ENCODE measurements around the gene S100G.
"Not testable (repeated sequence)": the region's sequence is repeated elsewhere in the genome, so short reads cannot be mapped to it uniquely, and the experiment has no call there.

S100G gene

GRCh38 chrX:16618422-16618821, 31.5 kb upstream of the S100G start:
- Histone ChIP-seq H3K4me1 (ENCODE audit: control insufficient read depth in 5 of 5, insufficient read depth in 5 of 5, low read length in 5 of 5) (no peaks in the 10 kb centered on the region), H3K36me3 (ENCODE audit: control insufficient read depth in 5 of 5, insufficient read depth in 5 of 5, low read length in 5 of 5) (peaks cover 3 to 29% (median 11%) of the 10 kb centered on the region in 5 donors), H3K27ac (ENCODE audit: low read depth, low read length) (no peak overlapping the region), H3K9me3 (ENCODE audit: control insufficient read depth in 5 of 5, low read length in 5 of 5) (peaks cover 0 to 5% (median 0%) of the 10 kb centered on the region in 5 donors), H3K4me3 (ENCODE audit: low read depth in 1 of 5, low read length in 5 of 5) (no peak overlapping the region), H3K9ac (ENCODE audit: low read length in 5 of 5) (no peak overlapping the region), H3K27me3 (ENCODE audit: control insufficient read depth in 5 of 5, insufficient read depth in 4 of 5, low read length in 5 of 5) (peaks cover 0 to 2% (median 0%) of the 10 kb centered on the region in 5 donors)

- H3K27ac ChIP-seq (ENCODE audit: low read depth, low read length), result no peak overlapping the region
- H3K36me3 ChIP-seq (ENCODE audit: control insufficient read depth in 5 of 5, insufficient read depth in 5 of 5, low read length in 5 of 5), result peaks cover 3 to 29% (median 10%) of the 10 kb centered on the region in 5 donors
- peaks cover 0 to 5% (median 0%) of the 10 kb centered on the region in 5 donors for H3K9me3 ChIP-seq (ENCODE audit: control insufficient read depth in 5 of 5, low read length in 5 of 5)
- H3K4me1 ChIP-seq (ENCODE audit: control insufficient read depth in 5 of 5, insufficient read depth in 5 of 5, low read length in 5 of 5), result no peaks in the 10 kb centered on the region
- H3K27me3 ChIP-seq (ENCODE audit: control insufficient read depth in 5 of 5, insufficient read depth in 4 of 5, low read length in 5 of 5), result peaks cover 0 to 2% (median 0%) of the 10 kb centered on the region in 5 donors
- no peak overlapping the region for H3K4me3 ChIP-seq (ENCODE audit: low read depth in 1 of 5, low read length in 5 of 5)
- no peak overlapping the region for H3K9ac ChIP-seq (ENCODE audit: low read length in 5 of 5)
These were observed 30.9 kb upstream of the S100G start for GRCh38 chrX:16619024-16619423.

- not testable (repeated sequence) for H3K27ac ChIP-seq (ENCODE audit: low read depth, low read length); H3K9ac ChIP-seq (ENCODE audit: low read length in 5 of 5); H3K4me3 ChIP-seq (ENCODE audit: low read depth in 1 of 5, low read length in 5 of 5); H3K9me3 ChIP-seq (ENCODE audit: control insufficient read depth in 5 of 5, low read length in 5 of 5); H3K27me3 ChIP-seq (ENCODE audit: control insufficient read depth in 5 of 5, insufficient read depth in 4 of 5, low read length in 5 of 5); H3K36me3 ChIP-seq (ENCODE audit: control insufficient read depth in 5 of 5, insufficient read depth in 5 of 5, low read length in 5 of 5); H3K4me1 ChIP-seq (ENCODE audit: control insufficient read depth in 5 of 5, insufficient read depth in 5 of 5, low read length in 5 of 5)
These were observed 21.4 kb upstream of the S100G start for GRCh38 chrX:16628511-16628910.

- Histone ChIP-seq H3K4me1 (ENCODE audit: control insufficient read depth in 5 of 5, insufficient read depth in 5 of 5, low read length in 5 of 5) (no peaks in the 10 kb centered on the region), H3K27me3 (ENCODE audit: control insufficient read depth in 5 of 5, insufficient read depth in 4 of 5, low read length in 5 of 5) (peaks cover 0 to 5% (median 0%) of the 10 kb centered on the region in 5 donors), H3K36me3 (ENCODE audit: control insufficient read depth in 5 of 5, insufficient read depth in 5 of 5, low read length in 5 of 5) (peaks cover 0 to 9% (median 0%) of the 10 kb centered on the region in 5 donors), H3K4me3 (ENCODE audit: low read depth in 1 of 5, low read length in 5 of 5) (no peak overlapping the region), H3K9me3 (ENCODE audit: control insufficient read depth in 5 of 5, low read length in 5 of 5) (no peaks in the 10 kb centered on the region), H3K9ac (ENCODE audit: low read length in 5 of 5) (no peak overlapping the region), H3K27ac (ENCODE audit: low read depth, low read length) (no peak overlapping the region)
These were observed 20.9 kb upstream of the S100G start for GRCh38 chrX:16628946-16629595.

GRCh38 chrX:16629909-16630308, 20.0 kb upstream of the S100G start:
- Histone ChIP-seq H3K4me1 (ENCODE audit: control insufficient read depth in 5 of 5, insufficient read depth in 5 of 5, low read length in 5 of 5) (no peaks in the 10 kb centered on the region), H3K27ac (ENCODE audit: low read depth, low read length) (no peak overlapping the region), H3K9me3 (ENCODE audit: control insufficient read depth in 5 of 5, low read length in 5 of 5) (no peaks in the 10 kb centered on the region), H3K9ac (ENCODE audit: low read length in 5 of 5) (no peak overlapping the region), H3K4me3 (ENCODE audit: low read depth in 1 of 5, low read length in 5 of 5) (no peak overlapping the region), H3K27me3 (ENCODE audit: control insufficient read depth in 5 of 5, insufficient read depth in 4 of 5, low read length in 5 of 5) (peaks cover 0 to 5% (median 0%) of the 10 kb centered on the region in 5 donors), H3K36me3 (ENCODE audit: control insufficient read depth in 5 of 5, insufficient read depth in 5 of 5, low read length in 5 of 5) (peaks cover 0 to 9% (median 0%) of the 10 kb centered on the region in 5 donors)

GRCh38 chrX:16633754-16634153, 16.2 kb upstream of the S100G start:
- H3K9me3 ChIP-seq (ENCODE audit: control insufficient read depth in 5 of 5, low read length in 5 of 5), result no peaks in the 10 kb centered on the region
- peaks cover 0 to 6% (median 2%) of the 10 kb centered on the region in 5 donors for H3K36me3 ChIP-seq (ENCODE audit: control insufficient read depth in 5 of 5, insufficient read depth in 5 of 5, low read length in 5 of 5)
- no peak overlapping the region for H3K9ac ChIP-seq (ENCODE audit: low read length in 5 of 5)
- H3K4me1 ChIP-seq (ENCODE audit: control insufficient read depth in 5 of 5, insufficient read depth in 5 of 5, low read length in 5 of 5), result no peaks in the 10 kb centered on the region
- no peak overlapping the region for H3K4me3 ChIP-seq (ENCODE audit: low read depth in 1 of 5, low read length in 5 of 5)
- no peak overlapping the region for H3K27ac ChIP-seq (ENCODE audit: low read depth, low read length)
- peaks cover 0 to 2% (median 0%) of the 10 kb centered on the region in 5 donors for H3K27me3 ChIP-seq (ENCODE audit: control insufficient read depth in 5 of 5, insufficient read depth in 4 of 5, low read length in 5 of 5)

- H3K4me1 ChIP-seq (ENCODE audit: control insufficient read depth in 5 of 5, insufficient read depth in 5 of 5, low read length in 5 of 5), result no peaks in the 10 kb centered on the region
- H3K9me3 ChIP-seq (ENCODE audit: control insufficient read depth in 5 of 5, low read length in 5 of 5), result no peaks in the 10 kb centered on the region
- H3K27me3 ChIP-seq (ENCODE audit: control insufficient read depth in 5 of 5, insufficient read depth in 4 of 5, low read length in 5 of 5), result no peaks in the 10 kb centered on the region
- peaks cover 0 to 8% (median 4%) of the 10 kb centered on the region in 5 donors for H3K36me3 ChIP-seq (ENCODE audit: control insufficient read depth in 5 of 5, insufficient read depth in 5 of 5, low read length in 5 of 5)
- H3K27ac ChIP-seq (ENCODE audit: low read depth, low read length), result no peak overlapping the region
- H3K4me3 ChIP-seq (ENCODE audit: low read depth in 1 of 5, low read length in 5 of 5), result no peak overlapping the region
- H3K9ac ChIP-seq (ENCODE audit: low read length in 5 of 5), result no peak overlapping the region
These were observed 14.9 kb upstream of the S100G start for GRCh38 chrX:16635040-16635439.

GRCh38 chrX:16635596-16635995, 14.4 kb upstream of the S100G start:
- H3K9ac ChIP-seq (ENCODE audit: low read length in 5 of 5), result no peak overlapping the region
- no peak overlapping the region for H3K4me3 ChIP-seq (ENCODE audit: low read depth in 1 of 5, low read length in 5 of 5)
- no peaks in the 10 kb centered on the region for H3K9me3 ChIP-seq (ENCODE audit: control insufficient read depth in 5 of 5, low read length in 5 of 5)
- H3K27ac ChIP-seq (ENCODE audit: low read depth, low read length), result no peak overlapping the region
- H3K27me3 ChIP-seq (ENCODE audit: control insufficient read depth in 5 of 5, insufficient read depth in 4 of 5, low read length in 5 of 5), result no peaks in the 10 kb centered on the region
- H3K36me3 ChIP-seq (ENCODE audit: control insufficient read depth in 5 of 5, insufficient read depth in 5 of 5, low read length in 5 of 5), result peaks cover 0 to 8% (median 4%) of the 10 kb centered on the region in 5 donors
- H3K4me1 ChIP-seq (ENCODE audit: control insufficient read depth in 5 of 5, insufficient read depth in 5 of 5, low read length in 5 of 5), result no peaks in the 10 kb centered on the region

- peaks cover 0 to 3% (median 0%) of the 10 kb centered on the region in 5 donors for H3K27me3 ChIP-seq (ENCODE audit: control insufficient read depth in 5 of 5, insufficient read depth in 4 of 5, low read length in 5 of 5)
- no peak overlapping the region for H3K4me3 ChIP-seq (ENCODE audit: low read depth in 1 of 5, low read length in 5 of 5)
- no peaks in the 10 kb centered on the region for H3K9me3 ChIP-seq (ENCODE audit: control insufficient read depth in 5 of 5, low read length in 5 of 5)
- no peaks in the 10 kb centered on the region for H3K4me1 ChIP-seq (ENCODE audit: control insufficient read depth in 5 of 5, insufficient read depth in 5 of 5, low read length in 5 of 5)
- no peak overlapping the region for H3K9ac ChIP-seq (ENCODE audit: low read length in 5 of 5)
- no peak overlapping the region for H3K27ac ChIP-seq (ENCODE audit: low read depth, low read length)
- peaks cover 0 to 15% (median 4%) of the 10 kb centered on the region in 5 donors for H3K36me3 ChIP-seq (ENCODE audit: control insufficient read depth in 5 of 5, insufficient read depth in 5 of 5, low read length in 5 of 5)
These were observed 11.4 kb upstream of the S100G start for GRCh38 chrX:16638533-16638932.

GRCh38 chrX:16639966-16640365, 10.0 kb upstream of the S100G start:
- H3K27me3 ChIP-seq (ENCODE audit: control insufficient read depth in 5 of 5, insufficient read depth in 4 of 5, low read length in 5 of 5), result peaks cover 0 to 3% (median 0%) of the 10 kb centered on the region in 5 donors
- H3K36me3 ChIP-seq (ENCODE audit: control insufficient read depth in 5 of 5, insufficient read depth in 5 of 5, low read length in 5 of 5), result peaks cover 0 to 15% (median 4%) of the 10 kb centered on the region in 5 donors
- H3K27ac ChIP-seq (ENCODE audit: low read depth, low read length), result no peak overlapping the region
- no peaks in the 10 kb centered on the region for H3K9me3 ChIP-seq (ENCODE audit: control insufficient read depth in 5 of 5, low read length in 5 of 5)
- H3K4me1 ChIP-seq (ENCODE audit: control insufficient read depth in 5 of 5, insufficient read depth in 5 of 5, low read length in 5 of 5), result no peaks in the 10 kb centered on the region
- H3K9ac ChIP-seq (ENCODE audit: low read length in 5 of 5), result no peak overlapping the region
- H3K4me3 ChIP-seq (ENCODE audit: low read depth in 1 of 5, low read length in 5 of 5), result no peak overlapping the region
